K562 (cell line): ENCODE results near the gene GALNS. TPM values are rescaled to one million over a fixed set of nuclear protein-coding genes. Genes with fewer than 3 reads are reported as not detected.

Source experiments
- ATAC-seq: fragments of 200-7000 bp; cut with Tn5 transposase; 3 replicates; pipeline ENCODE4 v1.9.1; 2020; ENCODE audit warnings: moderate library complexity
- BruUV-seq: library from RNA; stranded (reverse); fragments of 400-500 nt; replicated peaks from 2 replicates; lab custom pipeline; 2021; lab: Mats Ljungman, UMichigan
- CTCF ChIA-PET: fragments of 300-600 bp; formaldehyde crosslinking; extraction: SDS; loops from one replicate; lab custom pipeline; 2021; ENCODE audit warnings: low intra/inter-chr PET ratio; lab: Yijun Ruan, JAX
- POLR2A ChIA-PET: fragments of 300-600, 350-650 bp; sonication (Branson Sonifier 250); formaldehyde crosslinking; extraction: SDS; loops from one replicate; lab custom pipeline; 2021; ENCODE audit warnings: antibody characterized with exemption, inconsistent platforms; lab: Yijun Ruan, JAX
- DNase-seq, 4 experiments: peaks; one replicate each; pipeline versions ENCODE4 v3.0.0 to v3.0.0-alpha.2; 2011 to 2018; ENCODE audit warnings: low spot score in 3 of 4, mixed read lengths in 3 of 4; ENCODE audit errors: extremely low read depth in 1 of 4
- FAIRE-seq: peaks from 2 replicates; lab custom pipeline; 2011; peaks lifted over from hg19 to GRCh38; lab: Jason Lieb, UNC
- H2AFZ ChIP-seq: 2 replicates; pipeline ENCODE4 v1.6.0; 2011; ENCODE audit warnings: low read depth, low read length, control low read depth, inconsistent platforms
- H3K27ac ChIP-seq: fragments of 200-600 bp; 3 replicates; pipeline ENCODE4 v1.8.0; 2011; ENCODE audit warnings: low read depth, mild to moderate bottlenecking, control low read depth, inconsistent platforms, low read length, moderate library complexity, mixed read lengths; ENCODE audit errors: extremely low read depth
- H3K27me3 ChIP-seq, 2 experiments: fragments of 300-600 bp in 1 of 2; 2 replicates in 1 of 2; 3 replicates in 1 of 2; pipeline versions ENCODE4 v1.6.0 to v1.8.0; 2011; ENCODE audit warnings: inconsistent platforms in 2 of 2, low read length in 2 of 2, mild to moderate bottlenecking in 1 of 2, mixed read lengths in 1 of 2, moderate library complexity in 1 of 2; ENCODE audit not compliant: control insufficient read depth in 2 of 2, insufficient read depth in 2 of 2
- H3K36me3 ChIP-seq: fragments of 300-600 bp; 3 replicates; pipeline ENCODE4 v1.8.0; 2011; ENCODE audit warnings: mild to moderate bottlenecking, low read length, inconsistent platforms; ENCODE audit not compliant: control insufficient read depth, insufficient read depth
- H3K4me1 ChIP-seq, 2 experiments: fragments of 200-600 bp in 1 of 2; replicated peaks in 1 of 2; 2 replicates in 1 of 2; 3 replicates in 1 of 2; pipeline versions ENCODE4 v1.5.1 to v1.8.0; 2011; ENCODE audit warnings: inconsistent platforms in 2 of 2, low read length in 2 of 2, mild to moderate bottlenecking in 1 of 2, mixed read lengths in 1 of 2, moderate library complexity in 1 of 2; ENCODE audit not compliant: control insufficient read depth in 2 of 2, insufficient read depth in 2 of 2
- H3K4me2 ChIP-seq: 2 replicates; pipeline ENCODE4 v1.6.1; 2011; ENCODE audit warnings: low read length, control low read depth, inconsistent platforms, mixed read lengths; ENCODE audit not compliant: insufficient read depth
- H3K4me3 ChIP-seq: fragments of 200-600 bp; sonication (generic), shearing (Covaris generic); 2 replicates; pipeline ENCODE4 v1.5.1; 2016; ENCODE audit warnings: control low read depth, inconsistent platforms
- H3K79me2 ChIP-seq: fragments of 200-600 bp; 3 replicates; pipeline ENCODE4 v1.8.0; 2011; ENCODE audit warnings: low read length, inconsistent platforms; ENCODE audit not compliant: control insufficient read depth, insufficient read depth
- H3K9ac ChIP-seq, 2 experiments: 2 replicates each; pipeline versions ENCODE4 v1.6.0 to v1.6.1; 2011; ENCODE audit warnings: low read depth in 2 of 2, low read length in 2 of 2, control low read depth in 1 of 2, inconsistent platforms in 1 of 2, mild to moderate bottlenecking in 1 of 2, mixed read lengths in 1 of 2; ENCODE audit not compliant: insufficient read depth in 1 of 2
- H3K9me1 ChIP-seq: one replicate; pipeline ENCODE4 v1.6.0; 2011; ENCODE audit warnings: inconsistent platforms, mild to moderate bottlenecking, low read length, moderate library complexity; ENCODE audit not compliant: control insufficient read depth, insufficient read depth
- H3K9me3 ChIP-seq: replicated peaks from 2 replicates; pipeline ENCODE4 v1.5.1; 2011; ENCODE audit warnings: low read depth, low read length, inconsistent platforms; ENCODE audit not compliant: control insufficient read depth, insufficient read depth
- H4K20me1 ChIP-seq: replicated peaks from 2 replicates; pipeline ENCODE4 v1.6.1; 2011; ENCODE audit warnings: low read length, inconsistent platforms, mixed read lengths; ENCODE audit not compliant: control insufficient read depth, insufficient read depth
- BCOR ChIP-seq: fragments of 450-650 bp; IDR thresholded peaks from 2 replicates; pipeline ENCODE4 v1.6.1; 2016
- CBFA2T2 ChIP-seq: fragments of 450-650 bp; conservative IDR thresholded peaks from 2 replicates; pipeline ENCODE4 v1.6.1; 2017; ENCODE audit warnings: mild to moderate bottlenecking
- CREM ChIP-seq: IDR thresholded peaks from 2 replicates; pipeline ENCODE4 v1.6.1; 2014; ENCODE audit warnings: antibody characterized with exemption, low read depth
- DNMT1 ChIP-seq: fragments of 450-650 bp; IDR thresholded peaks from 2 replicates; pipeline ENCODE4 v1.6.1; 2016; ENCODE audit warnings: antibody characterized with exemption, mild to moderate bottlenecking
- FOXJ2 ChIP-seq: fragments of 200-800 bp; sonication (Bioruptor generic); IDR thresholded peaks from 2 replicates; pipeline ENCODE4 v1.6.1; 2016; ENCODE audit warnings: missing genetic modification characterization, missing compliant biosample characterization
- HMG20A ChIP-seq: fragments of 450-650 bp; formaldehyde crosslinking; conservative IDR thresholded peaks from 2 replicates; pipeline ENCODE4 v1.4.0; 2020; ENCODE audit warnings: mild to moderate bottlenecking, mixed read lengths
- MECOM ChIP-seq: fragments of 250-450 bp; sonication (Bioruptor Pico); IDR thresholded peaks from 2 replicates; pipeline ENCODE4 v1.8.0; 2022; ENCODE audit warnings: inconsistent platforms
- PML ChIP-seq: IDR thresholded peaks from 2 replicates; pipeline ENCODE4 v1.6.1; 2012; ENCODE audit warnings: low read length, inconsistent platforms
- PPARD ChIP-seq: fragments of 250-450 bp; sonication (Bioruptor Pico); IDR thresholded peaks from 2 replicates; pipeline ENCODE4 v1.8.0; 2022; ENCODE audit warnings: inconsistent platforms, mild to moderate bottlenecking, moderate library complexity
- SMAD4 ChIP-seq: fragments of 250-450 bp; sonication (Bioruptor Pico); conservative IDR thresholded peaks from 2 replicates; pipeline ENCODE4 v1.8.0; 2021; ENCODE audit warnings: inconsistent platforms, mild to moderate bottlenecking, moderate library complexity
- TAL1 ChIP-seq: fragments of 450-650 bp; IDR thresholded peaks from 2 replicates; pipeline ENCODE4 v1.6.1; 2016; ENCODE audit warnings: mild to moderate bottlenecking
- ZNF3 ChIP-seq: fragments of 250-450 bp; sonication (Bioruptor Pico); IDR thresholded peaks from 2 replicates; pipeline ENCODE4 v1.5.0; 2021; ENCODE audit warnings: mild to moderate bottlenecking, moderate library complexity
- WGBS: fragments of 100-300 bp; shearing (Covaris generic); methylation state at CpG from one replicate; pipeline ENCODE4 v1.1.6; 2016; ENCODE audit warnings: low coverage, mixed read lengths; ENCODE audit not compliant: insufficient coverage; ENCODE audit errors: missing lambda C conversion rate; 5-methylcytosine and 5-hydroxymethylcytosine counted together
- in situ Hi-C: fragments of 300-500 bp; cut with MboI; formaldehyde crosslinking; loops from 4 replicates; pipeline ENCODE4 v1.15.0; 2018; ENCODE audit warnings: inconsistent platforms, mixed read lengths
- intact Hi-C: fragments of 100-400 bp; cut with micrococcal nuclease; formaldehyde crosslinking; loops from 2 replicates; pipeline ENCODE4 v1.14.2; 2022
- polyA plus RNA-seq, 8 experiments: library from polyadenylated mRNA; depleted of rRNA in 4 of 8; stranded (reverse) in 5 of 8; unstranded in 3 of 8; fragments of >200 nt; fragmentation: Nextera tagmentation in 2 of 8; fragmentation: Illumina TruSeq in 1 of 8; extraction: Ambion mirVana in 2 of 8; extraction: Trizol in 1 of 8; gene quantifications; 2 replicates each; pipeline versions ENCODE4 v1.2.1 to v1.2.3, GENCODE V29; 2011 to 2014; ENCODE audit warnings: inconsistent platforms in 1 of 8, missing spikeins in 1 of 8
- total RNA-seq, 7 experiments: library from RNA; depleted of rRNA in 6 of 7; stranded (reverse); fragments of >200 nt in 6 of 7; fragmentation: Illumina TruSeq in 2 of 7; extraction: Trizol in 2 of 7; gene quantifications; 2 replicates each; pipeline versions ENCODE4 v1.2.1 to v1.2.3, GENCODE V29; 2011 to 2021; ENCODE audit warnings: low replicate concordance in 1 of 7
- TF ChIP-seq, protein P1 (sequence below), 2 experiments: fragments of 250-450 bp in 1 of 2; fragments of 450-650 bp in 1 of 2; sonication (Bioruptor Pico) in 1 of 2; IDR thresholded peaks; 2 replicates each; pipeline versions ENCODE4 v1.6.1 to v1.8.0; 2016 to 2021; ENCODE audit warnings: mild to moderate bottlenecking in 2 of 2, moderate library complexity in 2 of 2, missing compliant biosample characterization in 1 of 2, missing genetic modification characterization in 1 of 2
- TF ChIP-seq, protein P2 (sequence below): sonication (generic); formaldehyde crosslinking; IDR thresholded peaks from 2 replicates; pipeline ENCODE4 v1.8.0; 2023; ENCODE audit warnings: mild to moderate bottlenecking, missing genetic modification reagents
- TF ChIP-seq, protein P3 (sequence below): fragments of 150-350 bp; conservative IDR thresholded peaks from 2 replicates; pipeline ENCODE4 v1.6.1; 2014; ENCODE audit warnings: low read length
- TF ChIP-seq, protein P4 (sequence below): fragments of 250-450 bp; sonication (Bioruptor Pico); IDR thresholded peaks from 2 replicates; pipeline ENCODE4 v1.8.0; 2021; ENCODE audit warnings: moderate library complexity, mild to moderate bottlenecking, inconsistent platforms

Gene GALNS
- total and polyA plus RNA-seq, 9 of the 15 experiments (the other 6 are each of a cell fraction or from before 2014, with no cell fraction given) = 0.38 to 13.2 (median 4.3) TPM

DNA sequence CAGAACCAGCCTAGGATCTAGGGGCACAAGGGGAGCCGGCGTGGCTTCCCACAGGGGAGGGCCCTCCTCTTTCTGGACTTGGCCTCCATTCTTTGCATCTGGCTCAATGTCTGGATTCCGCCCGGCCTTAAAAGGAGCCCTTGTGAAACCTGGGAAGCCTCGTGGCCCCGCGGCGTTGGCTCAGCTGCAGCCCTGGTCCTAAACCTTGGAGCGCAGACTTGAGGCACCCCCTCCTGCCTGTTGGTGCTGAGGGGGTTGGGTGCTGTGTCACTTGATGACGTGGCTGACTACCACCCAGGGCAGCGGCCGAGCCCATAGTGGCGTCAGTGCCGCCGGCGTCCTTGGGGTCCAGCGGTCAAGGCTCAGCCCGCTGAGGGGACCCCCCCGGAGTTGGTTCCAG lies 4.6 kb upstream of the GALNS start:
- peaks cover 40% of the 10 kb centered on the region; the same call in 2 of the 3 replicates for H3K36me3 ChIP-seq
- CTCF ChIA-PET = no interaction called here
- TF ChIP-seq PPARD (CRISPR knock-in tag) (no peak), FOXJ2 (tag) (no peak), CREM (no peak), DNMT1 (no peak), PML (no peak), BCOR (no peak), ZNF3 (no peak), CBFA2T2 (no peak), MECOM (no peak), HMG20A (CRISPR knock-in tag) (no peak), TAL1 (no peak), SMAD4 (no peak)
- TF ChIP-seq, protein P1, sequence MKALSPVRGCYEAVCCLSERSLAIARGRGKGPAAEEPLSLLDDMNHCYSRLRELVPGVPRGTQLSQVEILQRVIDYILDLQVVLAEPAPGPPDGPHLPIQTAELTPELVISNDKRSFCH (CRISPR knock-in tag; IDR thresholded peaks at IDR 0.05) = no peak
- TF ChIP-seq, protein P1 (tag; IDR thresholded peaks at IDR 0.05) = no peak
- TF ChIP-seq, protein P2, sequence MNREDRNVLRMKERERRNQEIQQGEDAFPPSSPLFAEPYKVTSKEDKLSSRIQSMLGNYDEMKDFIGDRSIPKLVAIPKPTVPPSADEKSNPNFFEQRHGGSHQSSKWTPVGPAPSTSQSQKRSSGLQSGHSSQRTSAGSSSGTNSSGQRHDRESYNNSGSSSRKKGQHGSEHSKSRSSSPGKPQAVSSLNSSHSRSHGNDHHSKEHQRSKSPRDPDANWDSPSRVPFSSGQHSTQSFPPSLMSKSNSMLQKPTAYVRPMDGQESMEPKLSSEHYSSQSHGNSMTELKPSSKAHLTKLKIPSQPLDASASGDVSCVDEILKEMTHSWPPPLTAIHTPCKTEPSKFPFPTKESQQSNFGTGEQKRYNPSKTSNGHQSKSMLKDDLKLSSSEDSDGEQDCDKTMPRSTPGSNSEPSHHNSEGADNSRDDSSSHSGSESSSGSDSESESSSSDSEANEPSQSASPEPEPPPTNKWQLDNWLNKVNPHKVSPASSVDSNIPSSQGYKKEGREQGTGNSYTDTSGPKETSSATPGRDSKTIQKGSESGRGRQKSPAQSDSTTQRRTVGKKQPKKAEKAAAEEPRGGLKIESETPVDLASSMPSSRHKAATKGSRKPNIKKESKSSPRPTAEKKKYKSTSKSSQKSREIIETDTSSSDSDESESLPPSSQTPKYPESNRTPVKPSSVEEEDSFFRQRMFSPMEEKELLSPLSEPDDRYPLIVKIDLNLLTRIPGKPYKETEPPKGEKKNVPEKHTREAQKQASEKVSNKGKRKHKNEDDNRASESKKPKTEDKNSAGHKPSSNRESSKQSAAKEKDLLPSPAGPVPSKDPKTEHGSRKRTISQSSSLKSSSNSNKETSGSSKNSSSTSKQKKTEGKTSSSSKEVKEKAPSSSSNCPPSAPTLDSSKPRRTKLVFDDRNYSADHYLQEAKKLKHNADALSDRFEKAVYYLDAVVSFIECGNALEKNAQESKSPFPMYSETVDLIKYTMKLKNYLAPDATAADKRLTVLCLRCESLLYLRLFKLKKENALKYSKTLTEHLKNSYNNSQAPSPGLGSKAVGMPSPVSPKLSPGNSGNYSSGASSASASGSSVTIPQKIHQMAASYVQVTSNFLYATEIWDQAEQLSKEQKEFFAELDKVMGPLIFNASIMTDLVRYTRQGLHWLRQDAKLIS (CRISPR knock-in tag) = no peak
- TF ChIP-seq, protein P3, sequence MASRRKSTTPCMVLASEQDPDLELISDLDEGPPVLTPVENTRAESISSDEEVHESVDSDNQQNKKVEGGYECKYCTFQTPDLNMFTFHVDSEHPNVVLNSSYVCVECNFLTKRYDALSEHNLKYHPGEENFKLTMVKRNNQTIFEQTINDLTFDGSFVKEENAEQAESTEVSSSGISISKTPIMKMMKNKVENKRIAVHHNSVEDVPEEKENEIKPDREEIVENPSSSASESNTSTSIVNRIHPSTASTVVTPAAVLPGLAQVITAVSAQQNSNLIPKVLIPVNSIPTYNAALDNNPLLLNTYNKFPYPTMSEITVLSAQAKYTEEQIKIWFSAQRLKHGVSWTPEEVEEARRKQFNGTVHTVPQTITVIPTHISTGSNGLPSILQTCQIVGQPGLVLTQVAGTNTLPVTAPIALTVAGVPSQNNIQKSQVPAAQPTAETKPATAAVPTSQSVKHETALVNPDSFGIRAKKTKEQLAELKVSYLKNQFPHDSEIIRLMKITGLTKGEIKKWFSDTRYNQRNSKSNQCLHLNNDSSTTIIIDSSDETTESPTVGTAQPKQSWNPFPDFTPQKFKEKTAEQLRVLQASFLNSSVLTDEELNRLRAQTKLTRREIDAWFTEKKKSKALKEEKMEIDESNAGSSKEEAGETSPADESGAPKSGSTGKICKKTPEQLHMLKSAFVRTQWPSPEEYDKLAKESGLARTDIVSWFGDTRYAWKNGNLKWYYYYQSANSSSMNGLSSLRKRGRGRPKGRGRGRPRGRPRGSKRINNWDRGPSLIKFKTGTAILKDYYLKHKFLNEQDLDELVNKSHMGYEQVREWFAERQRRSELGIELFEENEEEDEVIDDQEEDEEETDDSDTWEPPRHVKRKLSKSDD = no peak
- TF ChIP-seq, protein P4, sequence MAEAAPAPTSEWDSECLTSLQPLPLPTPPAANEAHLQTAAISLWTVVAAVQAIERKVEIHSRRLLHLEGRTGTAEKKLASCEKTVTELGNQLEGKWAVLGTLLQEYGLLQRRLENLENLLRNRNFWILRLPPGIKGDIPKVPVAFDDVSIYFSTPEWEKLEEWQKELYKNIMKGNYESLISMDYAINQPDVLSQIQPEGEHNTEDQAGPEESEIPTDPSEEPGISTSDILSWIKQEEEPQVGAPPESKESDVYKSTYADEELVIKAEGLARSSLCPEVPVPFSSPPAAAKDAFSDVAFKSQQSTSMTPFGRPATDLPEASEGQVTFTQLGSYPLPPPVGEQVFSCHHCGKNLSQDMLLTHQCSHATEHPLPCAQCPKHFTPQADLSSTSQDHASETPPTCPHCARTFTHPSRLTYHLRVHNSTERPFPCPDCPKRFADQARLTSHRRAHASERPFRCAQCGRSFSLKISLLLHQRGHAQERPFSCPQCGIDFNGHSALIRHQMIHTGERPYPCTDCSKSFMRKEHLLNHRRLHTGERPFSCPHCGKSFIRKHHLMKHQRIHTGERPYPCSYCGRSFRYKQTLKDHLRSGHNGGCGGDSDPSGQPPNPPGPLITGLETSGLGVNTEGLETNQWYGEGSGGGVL (CRISPR knock-in tag) = no peak

More for the DNA sequence above, 4.6 kb upstream of the GALNS start:
- no TSS peak for BruUV-seq
- Histone ChIP-seq H3K9me3 (no peaks in the 10 kb centered on the region), H3K4me1 (peaks cover 4 to 53% of the 10 kb centered on the region in 2 experiments; a peak in 4 of 5 replicates), H3K9me1 (no peaks in the 10 kb centered on the region), H3K9ac (peak overlapping the region in 1 of 2 experiments; percentile 40; a peak in 1 of 4 replicates), H3K79me2 (peaks cover 16% of the 10 kb centered on the region), H3K4me3 (no peak overlapping the region), H4K20me1 (0 out of 2 replicates have a peak, but pooled peaks cover 4% of the 10 kb centered on the region), H3K27me3 (no peaks in the 10 kb centered on the region), H2AFZ (no peak overlapping the region), H3K4me2 (no peak overlapping the region), H3K27ac (no peak overlapping the region)
- ATAC-seq (no peak), DNase-seq (no peak), FAIRE-seq (no peak)
- POLR2A ChIA-PET = no interaction called here
- WGBS = 89% methylated on average over 13 of the region's 19 CpGs
- in situ Hi-C loops (no loop called here), intact Hi-C loops (no loop called here)
